IPS DF 4.7 (cell line): ENCODE data around the gene ZNF474.
"Not testable (repeated sequence)": the region's sequence is repeated elsewhere in the genome, so short reads cannot be mapped to it uniquely, and the experiment has no call there.

Source experiments
- DNase-seq: peaks from one replicate; pipeline ENCODE4 v3.0.0-alpha.2; 2013; ENCODE audit warnings: low spot score; ENCODE audit errors: extremely low read depth

Gene ZNF474

DNA sequence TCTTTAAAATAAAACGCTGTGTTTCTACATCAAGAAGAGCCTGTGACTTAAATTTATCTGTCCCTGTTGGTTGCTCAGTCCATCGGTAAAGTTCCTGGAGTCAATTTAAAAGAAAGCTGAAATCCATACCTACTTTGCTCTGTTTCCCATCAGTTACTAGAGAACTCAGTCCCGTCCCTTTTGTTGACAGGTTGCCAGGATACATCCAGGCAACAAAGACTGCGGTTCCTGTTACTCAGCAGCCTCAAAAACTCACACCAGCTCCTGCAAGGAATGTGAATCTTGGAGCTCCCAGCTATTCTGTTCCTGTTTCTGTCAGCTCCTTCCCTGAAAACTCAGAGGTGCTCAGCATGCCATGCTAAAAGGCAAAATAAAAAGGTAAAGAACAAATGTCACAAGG is at the start of gene ZNF474:
ZNF474 (plus strand) TSS at position 241 of the 400 bp plus-strand sequence. CDS start 22,445 bp downstream, outside the sequence.
- DNase-seq, result peak; percentile 75

DNA sequence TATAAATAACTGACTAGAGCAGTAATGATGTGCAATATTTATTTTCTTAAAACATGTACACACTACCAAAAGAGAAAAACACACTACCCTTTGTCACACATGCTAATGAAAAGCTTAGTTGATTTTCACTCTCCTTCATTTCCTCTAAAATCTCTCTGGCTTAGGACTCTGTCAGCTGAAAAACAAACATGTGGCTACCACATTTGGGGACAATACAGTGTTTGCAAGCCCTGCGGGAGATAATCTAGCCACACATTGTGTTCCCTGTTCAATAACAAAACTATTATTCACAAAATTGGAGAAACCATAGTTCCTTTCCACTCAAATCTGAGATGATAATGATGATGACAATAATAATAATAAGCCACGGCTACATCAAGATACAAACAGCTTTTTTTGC is 47.8 kb upstream of the ZNF474 start:
- no peak for DNase-seq

DNA sequence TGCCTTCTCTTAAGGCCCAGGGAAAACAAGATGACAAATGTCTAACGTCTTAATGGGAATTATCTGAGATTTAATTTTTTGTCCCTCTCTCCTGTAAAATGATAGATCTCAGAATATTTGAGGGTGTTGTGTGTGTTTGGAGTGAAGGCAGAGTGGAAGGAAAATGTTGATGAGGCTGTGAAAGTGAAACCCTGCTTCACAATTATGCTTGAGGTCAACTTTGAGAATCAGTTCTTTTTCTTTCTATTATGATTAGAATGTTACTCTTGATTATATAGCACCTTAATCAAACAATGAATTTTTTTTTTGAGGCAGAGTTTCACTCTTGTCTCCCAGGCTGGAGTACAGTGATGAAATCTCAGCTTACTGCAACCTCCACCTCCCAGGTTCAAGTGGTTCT is 45.8 kb upstream of the ZNF474 start:
- DNase-seq, result no peak

DNA sequence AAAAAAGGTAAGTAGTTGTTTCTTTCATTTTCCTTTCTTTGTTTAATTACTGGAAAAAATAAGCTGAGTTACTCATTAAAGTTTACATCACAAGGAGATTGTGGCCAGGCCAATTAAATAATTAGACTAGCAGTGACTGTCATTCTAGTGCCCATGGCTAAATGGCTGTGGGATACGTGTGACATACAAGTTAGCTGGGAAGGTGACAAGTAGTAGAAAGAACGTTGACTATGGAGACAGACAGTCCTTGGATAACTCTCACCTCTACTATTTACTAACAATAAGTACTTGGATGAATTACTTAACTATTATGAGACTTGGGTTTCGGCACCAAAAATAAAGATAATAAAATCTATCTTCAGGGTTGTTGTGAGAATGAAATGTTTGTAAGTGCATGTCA is 44.3 kb upstream of the ZNF474 start:
- no peak for DNase-seq

DNA sequence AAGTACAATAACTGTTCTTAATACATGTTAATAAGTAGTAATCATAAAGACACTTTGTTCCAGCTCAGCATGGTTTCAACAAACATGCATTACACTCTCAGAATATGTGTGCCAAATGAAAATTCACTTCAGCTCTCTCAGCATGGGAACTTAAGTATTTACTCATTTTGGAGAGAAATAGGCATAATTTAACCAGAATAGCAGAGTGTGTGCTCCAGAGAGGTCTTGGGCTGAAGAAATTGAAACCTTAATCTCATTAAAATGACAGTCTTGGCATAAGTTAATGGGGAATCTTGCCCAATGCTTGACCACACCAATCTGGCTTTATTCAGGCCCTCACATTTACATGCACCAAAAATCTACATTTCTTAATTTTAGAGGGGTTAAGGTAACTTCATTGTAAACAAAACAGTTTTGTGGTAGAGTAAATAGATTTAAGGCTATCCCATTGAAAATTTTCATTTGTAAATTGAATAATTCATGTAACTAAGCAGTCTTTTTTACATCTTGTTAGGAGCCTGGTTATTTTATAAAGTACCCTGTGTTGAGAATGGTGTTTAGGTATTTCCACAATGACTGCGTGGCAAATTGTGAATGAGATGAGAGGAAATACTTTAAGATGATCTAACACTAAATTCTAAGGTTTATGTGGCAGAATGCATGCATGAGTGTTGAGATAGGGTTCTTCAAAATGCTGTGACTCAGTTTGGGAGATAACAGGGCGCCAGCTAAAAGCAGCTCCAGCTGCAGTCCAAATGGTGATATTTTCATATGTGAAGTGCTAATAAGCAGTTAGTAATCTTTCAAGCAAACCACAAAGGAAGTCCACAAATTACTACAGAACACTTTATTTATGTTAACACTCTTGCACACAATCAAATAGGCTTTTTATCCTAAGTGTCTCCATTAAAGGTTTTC is 40.0 kb upstream of the ZNF474 start:
- DNase-seq, result no peak

DNA sequence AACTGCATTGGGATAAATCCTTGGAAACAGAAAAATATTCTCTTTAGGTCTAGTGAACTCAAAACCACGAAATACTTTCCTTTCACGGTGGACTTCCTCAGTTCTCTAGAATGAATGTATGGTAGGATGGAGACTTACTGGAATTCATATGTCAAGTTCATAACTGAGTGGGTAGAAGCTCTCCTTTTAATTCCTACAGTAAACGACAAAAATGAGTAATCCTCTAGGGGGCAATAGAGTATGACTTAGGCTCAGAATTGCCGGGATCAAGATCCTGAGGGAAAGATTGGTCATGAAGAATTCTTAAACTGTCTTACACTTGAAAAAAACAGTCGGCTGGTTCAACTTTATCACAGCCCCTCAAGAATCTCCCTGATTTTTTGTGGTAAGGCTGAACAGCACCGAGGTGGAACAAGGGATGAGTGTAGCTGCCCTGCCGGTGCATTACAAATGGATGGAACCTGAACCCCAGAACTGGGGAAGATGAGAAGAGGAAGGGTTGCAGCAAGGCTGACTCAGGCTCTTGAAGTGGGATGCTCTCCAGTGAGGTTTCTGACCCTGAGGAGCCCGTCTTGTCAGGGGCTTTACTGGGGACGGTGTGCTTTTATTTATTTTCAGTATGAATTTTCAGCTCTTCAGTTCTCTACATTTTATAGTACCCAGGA is 37.3 kb upstream of the ZNF474 start:
- DNase-seq, result no peak

DNA sequence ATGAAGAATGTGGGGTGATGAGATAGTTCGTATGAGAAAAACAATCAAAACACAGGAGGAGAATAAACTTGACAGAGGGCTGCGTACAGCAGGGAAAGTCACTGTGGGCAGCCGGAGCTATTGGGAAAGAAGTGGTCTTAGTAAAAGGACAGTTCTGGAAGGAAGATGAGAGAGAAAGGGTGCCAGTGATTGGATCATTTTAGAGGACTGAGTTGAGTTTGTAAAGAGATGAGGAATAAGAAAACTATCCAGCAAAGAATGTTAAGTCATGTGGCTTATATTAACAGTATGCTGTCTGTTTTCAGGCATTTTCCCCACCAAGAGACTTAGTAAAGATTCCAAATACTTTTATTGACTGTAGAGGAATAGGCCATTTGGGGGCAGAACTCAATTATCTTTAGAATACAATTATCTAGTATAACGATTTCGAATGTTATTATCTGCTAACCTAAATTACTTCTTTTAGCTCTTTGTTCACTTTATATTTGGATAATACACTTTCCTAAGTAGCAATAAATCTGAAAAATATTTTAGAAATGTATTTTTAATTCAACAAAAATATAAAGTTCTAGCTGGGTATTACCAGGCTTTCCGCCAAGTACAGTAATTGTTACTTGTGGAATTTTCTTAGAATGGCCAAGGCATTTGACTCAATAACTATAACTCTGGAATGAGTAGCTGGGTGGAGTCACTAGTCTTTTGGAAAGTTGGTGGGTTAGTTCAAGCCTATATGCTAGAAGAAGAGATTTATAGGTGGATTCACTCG is 35.7 kb upstream of the ZNF474 start:
- no peak for DNase-seq

DNA sequence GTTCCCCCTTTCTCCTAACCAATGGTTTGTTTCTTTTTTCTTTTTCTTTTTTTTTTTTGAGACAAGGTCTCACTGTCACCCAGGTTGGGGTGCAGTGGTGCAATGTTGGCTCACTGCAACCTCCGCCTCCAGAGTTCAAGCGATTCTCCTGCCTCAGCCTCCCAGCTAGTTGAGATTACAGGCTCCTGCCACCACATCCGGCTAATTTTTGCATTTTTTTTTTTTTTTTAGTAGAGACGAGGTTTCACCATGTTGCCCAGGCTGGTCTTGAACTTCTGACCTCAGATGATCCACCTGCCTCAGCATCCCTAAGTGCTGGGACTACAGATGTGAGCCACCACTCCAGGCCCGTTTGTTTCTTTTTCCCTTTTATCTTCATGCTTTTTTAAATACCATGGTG is 35.1 kb upstream of the ZNF474 start:
- DNase-seq, result not testable (repeated sequence)

DNA sequence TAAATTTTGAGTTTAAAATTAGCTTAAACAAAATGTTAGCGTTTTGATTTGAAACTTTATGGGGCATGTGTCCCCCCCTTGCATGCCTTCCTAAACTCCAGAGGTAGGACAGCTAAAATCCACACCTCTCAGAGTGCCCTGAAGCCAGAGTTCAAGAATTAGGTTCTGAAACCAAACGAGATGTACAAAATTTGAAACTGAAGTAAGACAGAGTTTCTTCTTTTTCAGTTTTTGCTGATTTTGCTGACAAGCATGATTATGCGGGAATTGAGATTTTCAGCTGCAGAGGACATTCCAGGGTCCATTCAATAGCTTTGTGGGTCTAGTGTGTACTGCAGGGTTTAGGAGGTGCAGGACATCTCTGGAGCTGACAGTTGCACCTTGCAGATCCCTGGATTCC is 34.2 kb upstream of the ZNF474 start:
- DNase-seq, result no peak

DNA sequence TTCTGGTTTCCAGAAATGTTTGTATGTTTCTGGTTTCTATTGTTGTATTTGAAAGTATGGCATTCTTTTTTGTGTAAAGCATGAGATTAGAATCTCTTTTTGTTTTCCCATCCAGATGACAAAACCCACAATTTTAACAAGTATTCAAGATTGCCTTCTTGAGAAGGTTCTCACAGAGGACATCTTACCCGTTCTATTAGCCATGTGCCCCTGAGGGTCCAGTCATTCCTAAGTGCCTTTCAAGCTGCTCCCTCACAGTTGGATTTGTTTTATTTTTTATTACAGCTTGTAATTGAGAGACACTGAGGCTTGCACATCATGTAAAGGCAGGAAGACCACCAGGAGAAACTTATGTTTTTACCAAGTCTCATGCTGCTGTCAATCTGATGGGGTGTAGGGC is 32.0 kb upstream of the ZNF474 start:
- no peak for DNase-seq

DNA sequence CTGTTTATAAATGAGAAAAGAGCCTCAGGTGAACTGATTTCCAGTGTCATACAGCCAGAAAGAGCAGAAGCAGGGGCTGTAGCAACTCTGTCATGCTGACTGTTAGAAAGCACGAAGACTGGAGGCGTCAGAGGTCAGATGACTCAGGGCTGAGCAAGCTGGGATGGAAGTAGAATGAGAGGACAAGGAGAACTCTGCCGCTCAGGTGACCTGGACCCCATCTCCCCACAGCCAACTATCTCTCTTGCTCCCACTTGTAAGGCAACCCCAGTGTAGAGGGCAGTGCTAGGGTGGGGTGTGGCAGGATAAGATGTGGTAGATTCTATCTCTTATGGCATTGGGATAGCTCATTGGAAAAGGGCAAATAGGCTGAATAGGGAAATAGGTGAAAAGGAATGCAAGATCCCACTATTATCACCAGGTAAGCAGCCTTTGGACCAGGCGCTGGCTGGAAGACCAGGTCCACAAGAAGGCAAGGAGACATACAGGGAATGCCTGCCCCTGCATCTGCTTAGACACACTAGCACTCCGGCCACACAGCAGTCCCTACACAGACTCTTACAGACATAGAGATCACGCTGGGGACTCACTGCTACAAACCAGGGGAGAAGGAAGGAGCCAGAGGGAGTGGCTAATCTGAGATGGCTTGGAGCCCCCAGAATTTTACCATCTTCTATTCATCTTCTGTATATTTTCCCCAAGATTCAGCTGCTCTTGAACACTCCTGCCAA is 30.1 kb upstream of the ZNF474 start:
- DNase-seq, result no peak

DNA sequence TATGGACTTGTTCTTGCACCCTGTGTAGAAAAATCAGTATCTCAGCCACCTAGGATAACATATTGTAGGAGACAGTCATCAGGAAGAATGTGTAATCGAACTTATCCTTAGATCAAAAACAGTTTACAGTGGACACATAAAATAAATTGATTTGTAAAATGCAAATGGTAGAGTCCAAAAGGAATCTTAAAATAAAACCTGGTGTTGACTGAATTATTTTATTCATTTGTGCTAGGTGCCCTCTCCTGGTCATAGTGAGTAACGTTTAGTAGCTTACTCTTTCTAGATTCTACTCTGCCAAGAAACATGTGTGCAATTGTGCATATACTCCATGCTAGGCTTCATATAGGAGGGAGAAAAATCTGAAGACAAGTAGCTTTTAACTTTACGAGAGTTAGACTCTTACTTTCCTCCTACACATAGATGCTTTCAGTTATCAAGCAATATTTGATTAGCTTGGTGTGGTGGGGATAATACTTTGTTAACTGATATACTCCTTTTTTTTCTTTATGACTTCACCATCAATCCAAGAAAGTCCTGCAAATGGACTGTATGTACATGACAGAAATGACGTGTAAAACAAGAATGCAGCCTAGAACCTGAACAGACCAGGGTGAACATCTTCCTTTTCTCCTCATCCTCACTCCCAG is 27.6 kb upstream of the ZNF474 start:
- no peak for DNase-seq

DNA sequence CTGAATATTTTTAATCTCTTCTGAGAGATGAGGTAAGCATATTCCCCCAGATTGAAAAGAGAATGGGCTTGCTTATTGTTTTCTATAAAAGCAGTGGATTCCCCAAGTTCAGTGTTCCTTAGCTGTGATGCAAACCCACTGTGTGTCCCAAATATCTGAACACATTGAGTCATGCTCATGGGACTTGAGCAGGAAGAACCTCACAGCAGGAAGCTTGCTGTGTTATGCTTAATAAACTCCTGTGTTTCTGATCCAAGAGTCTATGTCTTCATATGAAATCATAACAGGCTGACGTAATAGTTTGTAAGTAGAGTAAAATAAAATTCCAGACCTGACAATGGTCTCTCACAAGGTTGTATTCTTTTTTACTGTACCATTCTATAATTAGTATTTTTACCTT is 26.5 kb upstream of the ZNF474 start:
- DNase-seq, result no peak

DNA sequence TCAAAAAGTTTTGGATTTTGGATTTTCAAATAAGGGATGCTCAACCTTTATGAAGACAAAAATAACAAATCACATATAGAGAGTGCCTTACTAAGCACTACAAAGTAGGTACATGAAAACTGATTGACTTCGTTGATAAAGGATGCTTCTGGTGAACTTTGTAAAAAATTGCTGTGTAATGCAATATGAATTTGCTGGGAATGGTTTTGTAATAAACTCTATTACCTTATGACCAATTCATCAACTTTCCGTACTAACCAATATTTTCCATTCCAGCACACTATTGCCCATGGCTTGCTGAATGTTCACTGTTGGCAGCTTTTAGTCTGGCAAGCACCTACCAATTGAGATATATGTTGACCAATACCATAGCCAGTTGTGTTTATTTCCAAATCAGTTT is 23.4 kb upstream of the ZNF474 start:
- DNase-seq, result no peak

DNA sequence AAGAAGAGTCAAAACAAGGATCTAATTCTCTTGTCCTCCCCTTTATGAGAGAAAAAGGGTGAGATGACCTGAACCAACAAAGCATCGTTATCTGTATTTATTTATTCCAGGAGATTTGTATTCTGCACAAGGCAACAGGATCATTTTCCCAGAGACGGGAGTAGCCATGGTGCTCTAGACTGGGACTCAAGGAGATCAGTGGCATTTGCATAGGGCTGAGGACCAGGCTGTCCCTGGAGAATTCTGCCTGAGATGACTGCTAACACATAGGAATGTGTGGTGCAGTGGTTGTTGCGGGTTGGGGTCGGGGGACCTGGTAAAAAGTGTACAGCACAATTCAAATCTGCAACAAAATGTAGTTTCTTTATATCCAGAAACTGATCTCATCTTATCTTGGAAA is 22.3 kb upstream of the ZNF474 start:
- DNase-seq, result no peak

DNA sequence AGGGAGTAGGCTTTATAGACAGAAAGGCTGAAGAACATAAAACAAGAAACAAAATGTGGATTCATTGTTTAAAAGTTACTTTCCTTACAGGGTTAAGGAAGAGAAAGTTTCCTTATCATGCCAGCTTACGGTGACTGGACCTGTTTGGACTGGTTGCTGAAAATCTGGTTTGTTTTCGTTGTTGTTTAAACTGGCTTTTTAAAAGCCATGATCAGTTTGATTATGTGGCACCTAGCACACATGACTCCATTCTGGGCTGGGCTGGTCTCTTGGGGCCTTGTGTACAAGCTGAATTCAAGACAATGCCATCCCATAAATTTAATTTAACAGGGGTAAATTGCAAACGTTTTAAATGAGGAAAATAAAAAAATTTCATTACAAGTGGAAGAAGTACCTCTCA is 18.4 kb upstream of the ZNF474 start:
- DNase-seq, result no peak

DNA sequence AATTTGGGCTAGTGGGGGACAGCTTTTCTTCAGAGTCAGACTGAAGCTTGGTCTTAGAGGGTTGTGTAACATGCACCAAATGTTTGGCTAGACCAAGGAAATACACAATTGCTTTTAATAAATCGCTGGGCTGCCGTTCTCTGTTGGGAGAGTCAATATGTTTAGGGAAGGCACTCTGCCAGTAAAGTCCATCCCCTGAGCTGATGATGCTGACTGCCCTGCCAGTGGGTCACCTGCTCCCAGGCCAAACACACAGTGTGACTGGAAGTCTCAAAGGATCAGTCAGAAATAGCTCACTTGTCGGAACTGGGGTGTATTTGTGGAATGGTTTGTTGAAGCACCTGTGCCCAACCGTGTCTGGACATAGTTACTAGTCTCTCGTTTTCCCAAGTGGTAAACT is 17.9 kb upstream of the ZNF474 start:
- DNase-seq, result no peak

DNA sequence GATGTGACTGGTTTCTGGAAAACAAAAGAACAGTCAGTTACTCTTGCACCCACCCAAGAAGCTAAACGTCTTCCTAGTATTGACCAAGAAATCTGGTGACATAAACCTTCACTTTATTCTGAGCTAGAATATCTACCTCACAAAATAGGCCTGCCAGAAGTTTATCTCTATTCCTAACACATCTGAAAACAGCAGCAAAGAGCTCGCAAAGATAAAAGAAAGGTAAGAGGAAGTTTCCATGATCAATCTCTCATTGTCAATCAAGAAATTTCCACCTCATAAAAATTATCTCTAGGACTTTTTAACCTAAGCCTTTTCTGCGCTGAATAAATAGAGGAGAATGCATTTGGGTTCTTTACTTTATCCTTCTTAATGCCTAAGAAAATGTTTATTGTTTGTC is 17.3 kb upstream of the ZNF474 start:
- no peak for DNase-seq

DNA sequence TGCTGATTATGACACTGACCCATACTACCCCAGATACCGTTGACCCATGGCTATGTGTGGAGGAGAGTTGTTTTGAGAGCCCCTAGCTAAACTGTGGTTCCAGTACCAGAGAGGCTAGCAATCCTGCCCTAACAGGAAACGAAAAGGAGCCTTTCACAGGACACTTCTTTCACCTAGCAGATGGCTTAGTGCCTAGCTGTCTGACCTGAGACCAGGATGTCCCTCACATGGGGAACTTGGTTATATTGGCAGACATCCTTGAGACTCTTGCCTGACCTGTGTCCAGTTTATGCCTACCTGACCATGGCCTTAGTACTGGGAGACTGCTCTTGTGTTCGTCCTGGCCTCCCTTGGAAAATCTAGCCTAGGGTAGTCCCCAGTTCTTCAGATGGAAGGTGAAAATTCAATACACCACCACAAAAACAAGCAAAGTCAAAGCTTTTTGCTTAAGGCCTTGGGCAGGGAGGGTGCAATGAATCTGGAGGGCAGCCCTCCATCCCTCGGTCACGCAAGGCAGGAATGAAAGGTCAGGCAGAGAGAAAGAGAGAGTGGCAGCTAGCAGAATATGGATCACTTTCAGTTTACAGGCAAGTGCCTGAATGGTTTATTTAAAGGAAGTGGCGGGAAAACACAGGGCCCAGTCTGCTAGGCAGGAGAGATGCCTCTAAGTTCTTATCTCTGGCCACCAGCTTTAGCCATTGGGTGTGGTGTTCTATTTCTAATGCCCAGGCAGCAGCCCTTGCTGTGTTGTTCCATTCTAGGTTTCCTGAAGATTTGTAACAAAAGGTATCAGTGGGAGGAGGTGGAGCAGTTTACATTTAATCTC is 16.4 kb upstream of the ZNF474 start:
- DNase-seq, result no peak

DNA sequence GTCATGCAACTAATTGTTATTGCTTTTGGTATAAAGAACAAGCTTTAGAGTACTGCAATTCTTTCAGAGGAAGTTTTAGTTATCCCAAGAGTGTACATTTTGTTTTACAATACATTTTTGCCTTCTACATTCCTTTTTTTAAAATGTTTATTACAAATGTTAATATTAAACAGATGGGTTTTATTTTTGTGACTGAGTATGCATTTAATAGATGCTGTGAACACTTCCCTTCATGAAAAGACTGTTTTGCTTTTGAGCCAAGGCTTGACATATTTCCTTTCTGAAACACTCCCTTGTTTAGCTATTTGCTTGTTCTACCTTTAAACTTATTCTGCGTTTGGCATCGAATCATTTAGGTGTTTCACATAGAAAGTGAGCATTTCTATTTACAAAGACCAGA is 14.8 kb upstream of the ZNF474 start:
- DNase-seq, result no peak
